CD4-positive, alpha-beta T cell (primary cell): ENCODE data around the gene DEFB123. TPM values are rescaled to one million over a fixed set of nuclear protein-coding genes. Genes with fewer than 3 reads are reported as not detected.

Experiments
- ATAC-seq: fragments of 200-7000 bp; cut with Tn5 transposase; one replicate; pipeline ENCODE4 v1.10.0; 2022; ENCODE audit warnings: mild to moderate bottlenecking; ENCODE audit not compliant: poor library complexity
- CTCF ChIA-PET: fragments of 350-600 bp; sonication (Branson Sonifier 250); formaldehyde crosslinking; loops from one replicate; lab custom pipeline; 2021; ENCODE audit warnings: antibody characterized with exemption, inconsistent platforms; lab: Charles Lee
- POLR2A ChIA-PET: fragments of 350-600 bp; sonication (Branson Sonifier 250); formaldehyde crosslinking; loops from one replicate; lab custom pipeline; 2021; ENCODE audit warnings: antibody characterized with exemption, inconsistent platforms; lab: Charles Lee
- DNase-seq, 14 experiments: peaks; one replicate each; pipeline ENCODE4 v3.0.0-alpha.2; 2013 to 2020; ENCODE audit warnings: mixed read lengths in 2 of 14
- H3K27ac ChIP-seq, 2 donors: one replicate each; pipeline versions ENCODE4 v1.5.1 to v1.7.0; 2013; ENCODE audit warnings: low read length in 2 of 2, low read depth in 1 of 2, mild to moderate bottlenecking in 1 of 2
- H3K27me3 ChIP-seq, 2 experiments: 1 replicate in 1 of 2; 2 replicates in 1 of 2; pipeline versions ENCODE4 v1.6.1 to v1.7.0; 2013; ENCODE audit warnings: low read length in 2 of 2, control low read depth in 1 of 2, mild to moderate bottlenecking in 1 of 2, moderate library complexity in 1 of 2; ENCODE audit not compliant: insufficient read depth in 2 of 2, control insufficient read depth in 1 of 2
- H3K36me3 ChIP-seq: one replicate; pipeline ENCODE4 v1.6.1; 2013; ENCODE audit warnings: low read length, control low read depth; ENCODE audit not compliant: insufficient read depth
- H3K4me1 ChIP-seq: one replicate; pipeline ENCODE4 v1.6.1; 2013; ENCODE audit warnings: low read length, control low read depth; ENCODE audit not compliant: insufficient read depth
- H3K4me3 ChIP-seq: one replicate; pipeline ENCODE4 v1.5.1; 2013; ENCODE audit warnings: mild to moderate bottlenecking, low read length, moderate library complexity
- H3K9me3 ChIP-seq, 2 experiments: 1 replicate in 1 of 2; 2 replicates in 1 of 2; pipeline versions ENCODE4 v1.6.1 to v1.7.0; 2013; ENCODE audit warnings: low read length in 2 of 2, mild to moderate bottlenecking in 2 of 2, control low read depth in 1 of 2, moderate library complexity in 1 of 2; ENCODE audit not compliant: control insufficient read depth in 1 of 2, insufficient read depth in 1 of 2
- H3K27ac Mint-ChIP-seq: one replicate; pipeline ENCODE4 v1.8.0; 2020; ENCODE audit warnings: mixed read lengths
- H3K27me3 Mint-ChIP-seq: one replicate; pipeline ENCODE4 v1.8.0; 2021; ENCODE audit warnings: mixed read lengths
- H3K36me3 Mint-ChIP-seq: one replicate; pipeline ENCODE4 v1.8.0; 2021; ENCODE audit warnings: low read depth, mixed read lengths
- H3K4me1 Mint-ChIP-seq: one replicate; pipeline ENCODE4 v1.8.0; 2021; ENCODE audit warnings: low read depth, mixed read lengths
- H3K4me3 Mint-ChIP-seq: one replicate; pipeline ENCODE4 v1.8.0; 2020; ENCODE audit warnings: mild to moderate bottlenecking, mixed read lengths
- H3K9me3 Mint-ChIP-seq: one replicate; pipeline ENCODE4 v1.8.0; 2020; ENCODE audit warnings: mixed read lengths
- intact Hi-C, 2 experiments: fragments of 100-400 bp; cut with DNase I in 1 of 2; cut with micrococcal nuclease in 1 of 2; formaldehyde crosslinking; loops; one replicate each; pipeline versions ENCODE4 v1.15.1 to v1.9.0; 2023 to 2025; cut with DNase I, micrococcal nuclease
- total RNA-seq, 174 experiments: library from RNA in 2 of 174; stranded (reverse) in 2 of 174; gene quantifications; one replicate each; pipeline ENCODE4 v1.2.3 and lab custom pipeline; 2021 to 2026
- TF ChIP-seq, protein P1 (sequence below): fragments of 200-600 bp; IDR thresholded peaks from one replicate; pipeline ENCODE4 v1.8.0; 2022; ENCODE audit warnings: antibody characterized with exemption, mild to moderate bottlenecking

The DEFB123 gene
- total RNA-seq, 2 experiments from 2014 or later = not detected

DNA sequence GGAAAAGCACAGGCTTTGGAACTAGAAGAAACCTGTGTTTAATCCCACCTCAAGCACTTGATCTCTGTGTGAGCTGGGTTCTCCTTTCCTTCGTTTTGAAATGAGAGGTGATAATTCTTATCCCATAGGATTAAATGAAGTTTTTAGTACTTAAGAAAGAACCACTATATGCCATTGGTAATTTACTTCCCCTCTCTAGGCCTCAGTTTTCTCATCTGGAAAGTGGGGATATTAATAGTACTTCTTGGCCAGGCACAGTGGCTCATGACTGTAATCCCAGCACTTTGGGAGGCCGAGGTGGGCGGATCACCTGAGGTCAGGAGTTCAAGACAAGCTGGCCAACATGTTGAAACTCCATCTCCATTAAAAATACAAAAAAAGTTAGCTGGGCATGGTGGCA, 48.7 kb downstream of the DEFB123 start:
- Mint-ChIP-seq H3K27ac (no peak overlapping the region), H3K4me3 (no peak overlapping the region), H3K9me3 (no peaks in the 10 kb centered on the region), H3K4me1 (no peaks in the 10 kb centered on the region), H3K36me3 (no peaks in the 10 kb centered on the region), H3K27me3 (peaks cover 28% of the 10 kb centered on the region)
- Histone ChIP-seq H3K9me3 (peaks cover 0 to 14% of the 10 kb centered on the region in 2 experiments), H3K4me1 (peaks cover 4% of the 10 kb centered on the region), H3K27me3 (peaks cover 5 to 13% of the 10 kb centered on the region in 2 experiments), H3K36me3 (no peaks in the 10 kb centered on the region), H3K4me3 (no peak overlapping the region), H3K27ac (no peak overlapping the region)
- DNase-seq = no peak
- ChIA-PET POLR2A (no interaction called here), CTCF (no interaction called here)
- TF ChIP-seq, protein P1, sequence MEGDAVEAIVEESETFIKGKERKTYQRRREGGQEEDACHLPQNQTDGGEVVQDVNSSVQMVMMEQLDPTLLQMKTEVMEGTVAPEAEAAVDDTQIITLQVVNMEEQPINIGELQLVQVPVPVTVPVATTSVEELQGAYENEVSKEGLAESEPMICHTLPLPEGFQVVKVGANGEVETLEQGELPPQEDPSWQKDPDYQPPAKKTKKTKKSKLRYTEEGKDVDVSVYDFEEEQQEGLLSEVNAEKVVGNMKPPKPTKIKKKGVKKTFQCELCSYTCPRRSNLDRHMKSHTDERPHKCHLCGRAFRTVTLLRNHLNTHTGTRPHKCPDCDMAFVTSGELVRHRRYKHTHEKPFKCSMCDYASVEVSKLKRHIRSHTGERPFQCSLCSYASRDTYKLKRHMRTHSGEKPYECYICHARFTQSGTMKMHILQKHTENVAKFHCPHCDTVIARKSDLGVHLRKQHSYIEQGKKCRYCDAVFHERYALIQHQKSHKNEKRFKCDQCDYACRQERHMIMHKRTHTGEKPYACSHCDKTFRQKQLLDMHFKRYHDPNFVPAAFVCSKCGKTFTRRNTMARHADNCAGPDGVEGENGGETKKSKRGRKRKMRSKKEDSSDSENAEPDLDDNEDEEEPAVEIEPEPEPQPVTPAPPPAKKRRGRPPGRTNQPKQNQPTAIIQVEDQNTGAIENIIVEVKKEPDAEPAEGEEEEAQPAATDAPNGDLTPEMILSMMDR = no peak
- intact Hi-C loops = no loop called here
- no peak for ATAC-seq

DNA sequence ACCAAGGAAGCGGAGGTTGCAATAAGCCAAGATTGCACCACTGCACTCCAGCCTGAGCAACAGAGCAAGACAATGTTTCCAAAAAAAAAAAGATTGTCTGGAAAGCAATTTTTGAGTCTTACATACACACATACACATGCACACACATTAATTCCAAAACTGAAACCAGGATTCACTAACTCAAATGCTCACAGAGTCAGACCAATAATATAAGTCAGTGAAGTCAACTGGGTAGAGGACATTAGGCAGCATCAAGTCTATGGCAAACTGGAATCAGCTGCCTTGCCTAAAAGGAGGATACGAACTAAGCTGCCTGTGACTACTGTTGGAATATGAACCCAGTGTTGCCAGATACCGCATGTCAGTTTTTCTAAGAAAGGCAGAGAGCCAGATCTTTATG, 50.3 kb downstream of the DEFB123 start:
- H3K27ac ChIP-seq = no peak overlapping the region
- ATAC-seq (no peak), DNase-seq (no peak)
- Mint-ChIP-seq H3K4me1 (no peaks in the 10 kb centered on the region), H3K4me3 (no peak overlapping the region), H3K27me3 (peaks cover 32% of the 10 kb centered on the region), H3K27ac (no peak overlapping the region), H3K36me3 (no peaks in the 10 kb centered on the region), H3K9me3 (no peaks in the 10 kb centered on the region)
- peaks cover 0 to 4% of the 10 kb centered on the region in 2 experiments for H3K27me3 ChIP-seq
- CTCF ChIA-PET = interaction anchor here (0.6 kb wide), 1 partner anchor 1608 kb away, joined by 4 read pairs; no protein-coding TSS in a partner anchor
- H3K9me3 ChIP-seq = peaks cover 0 to 3% of the 10 kb centered on the region in 2 experiments
- POLR2A ChIA-PET = no interaction called here
- H3K4me1 ChIP-seq = peaks cover under 1% of the 10 kb centered on the region
- intact Hi-C loops = no loop called here
- TF ChIP-seq, protein P1 = no peak
- H3K4me3 ChIP-seq = no peak overlapping the region
- no peaks in the 10 kb centered on the region for H3K36me3 ChIP-seq

DNA sequence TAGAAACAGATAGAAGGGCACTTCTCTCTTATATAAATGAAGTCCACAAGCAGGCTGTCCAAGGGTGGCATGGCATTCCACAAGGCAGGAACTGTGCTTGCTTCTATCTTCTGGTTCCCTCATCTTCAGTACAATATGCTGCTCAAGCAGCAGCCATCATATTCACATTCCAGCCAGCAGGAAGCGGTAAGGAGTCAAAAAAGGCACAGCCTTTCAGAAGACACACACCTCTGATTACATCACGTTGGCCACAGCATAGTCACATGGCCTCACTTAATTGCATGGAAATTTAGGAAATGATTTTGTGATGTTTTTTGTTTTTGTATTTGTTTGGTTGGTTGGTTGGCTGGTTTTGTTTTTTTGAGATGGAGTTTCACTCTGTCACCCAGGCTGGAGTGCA, 53.7 kb downstream of the DEFB123 start:
- Mint-ChIP-seq H3K27ac (no peak overlapping the region), H3K27me3 (peaks cover 31% of the 10 kb centered on the region), H3K4me1 (no peaks in the 10 kb centered on the region), H3K4me3 (no peak overlapping the region), H3K9me3 (no peaks in the 10 kb centered on the region), H3K36me3 (no peaks in the 10 kb centered on the region)
- TF ChIP-seq, protein P1 = no peak
- ChIA-PET POLR2A (no interaction called here), CTCF (no interaction called here)
- no peaks in the 10 kb centered on the region for H3K9me3 ChIP-seq
- intact Hi-C loops = no loop called here
- peaks cover 0 to 7% of the 10 kb centered on the region in 2 experiments for H3K27me3 ChIP-seq
- DNase-seq (no peak), ATAC-seq (no peak)
- no peak overlapping the region for H3K4me3 ChIP-seq
- H3K4me1 ChIP-seq = no peaks in the 10 kb centered on the region
- no peak overlapping the region for H3K27ac ChIP-seq
- H3K36me3 ChIP-seq = no peaks in the 10 kb centered on the region
